GM18505 (cell line): ENCODE measurements around the gene STAT2.
A peak's percentile ranks its signal among the peaks of the same experiment; 100 is the strongest.
"Not testable (repeated sequence)": the region's sequence is repeated elsewhere in the genome, so short reads cannot be mapped to it uniquely, and the experiment has no call there.

Source experiments
- ATAC-seq: cut with Tn5 transposase; IDR thresholded peaks from one replicate; pipeline ENCODE4 v1.9.1; 2021; ENCODE audit not compliant: unreplicated experiment
- POLR2A ChIP-seq: IDR thresholded peaks from 4 replicates; pipeline ENCODE4 v1.6.1; 2011; ENCODE audit warnings: borderline replicate concordance; ENCODE audit not compliant: insufficient read depth, insufficient read length; ENCODE audit errors: extremely low read depth

Gene STAT2

GRCh38 chr12:56359851-56360767 lies at the start of gene STAT2:
Gene STAT2 (minus strand): TSS chr12:56360107. CDS start chr12:56356571, 3,536 bp downstream.
- ATAC-seq = peak; percentile 92

GRCh38 chr12:56408799-56409417 lies 49.0 kb upstream of the STAT2 start:
- no peak for TF ChIP-seq POLR2A

More at GRCh38 chr12:56359851-56360767, at the start of gene STAT2:
- peak; percentile 88 for TF ChIP-seq POLR2A

GRCh38 chr12:56404227-56404626 lies 44.3 kb upstream of the STAT2 start:
- ATAC-seq = not testable (repeated sequence)

More at GRCh38 chr12:56408799-56409417, 49.0 kb upstream of the STAT2 start:
- no peak for ATAC-seq

GRCh38 chr12:56401612-56402011 lies 41.7 kb upstream of the STAT2 start:
- ATAC-seq = not testable (repeated sequence)

GRCh38 chr12:56401125-56401524 lies 41.2 kb upstream of the STAT2 start:
- not testable (repeated sequence) for ATAC-seq

- ATAC-seq = not testable (repeated sequence)
Measured at GRCh38 chr12:56399466-56399865, 39.6 kb upstream of the STAT2 start.

- no peak for TF ChIP-seq POLR2A
Measured at GRCh38 chr12:56398324-56398723, 38.4 kb upstream of the STAT2 start.

GRCh38 chr12:56392331-56392730 lies 32.4 kb upstream of the STAT2 start:
- no peak for TF ChIP-seq POLR2A
- ATAC-seq = no peak

More at GRCh38 chr12:56398324-56398723, 38.4 kb upstream of the STAT2 start:
- ATAC-seq = no peak

GRCh38 chr12:56391721-56392120 lies 31.8 kb upstream of the STAT2 start:
- ATAC-seq = no peak
- TF ChIP-seq POLR2A = no peak

- ATAC-seq = no peak
- no peak for TF ChIP-seq POLR2A
Measured at GRCh38 chr12:56389412-56389811, 29.5 kb upstream of the STAT2 start.

- no peak for ATAC-seq
- no peak for TF ChIP-seq POLR2A
Measured at GRCh38 chr12:56387152-56387736, 27.3 kb upstream of the STAT2 start.

- no peak for TF ChIP-seq POLR2A
- ATAC-seq = no peak
Measured at GRCh38 chr12:56385873-56386272, 26.0 kb upstream of the STAT2 start.

GRCh38 chr12:56382611-56383010 lies 22.7 kb upstream of the STAT2 start:
- no peak for ATAC-seq
- TF ChIP-seq POLR2A = no peak

- TF ChIP-seq POLR2A = no peak
- ATAC-seq = no peak
Measured at GRCh38 chr12:56377989-56378316, 18.0 kb upstream of the STAT2 start.
